ENCODE results near the gene CLVS2.

CLVS2 gene

GRCh38 chr6:123000244-123000770 is 4.3 kb downstream of the CLVS2 start:
- no peak for DNase-seq (ENCODE audit: low read depth)
- no peak for TF ChIP-seq CTCF (IDR thresholded peaks at IDR 0.05; ENCODE audit: control insufficient read depth, insufficient read depth, low read depth, low read length, missing control alignments)
- no peak overlapping the region for H3K4me3 ChIP-seq (ENCODE audit: control insufficient read depth, low read depth, low read length)

GRCh38 chr6:123001540-123001939 is 5.5 kb downstream of the CLVS2 start:
- H3K4me3 ChIP-seq (ENCODE audit: control insufficient read depth, low read depth, low read length), result no peak overlapping the region
- DNase-seq (ENCODE audit: low read depth), result no peak
- TF ChIP-seq CTCF (IDR thresholded peaks at IDR 0.05; ENCODE audit: control insufficient read depth, insufficient read depth, low read depth, low read length, missing control alignments), result no peak

DNA sequence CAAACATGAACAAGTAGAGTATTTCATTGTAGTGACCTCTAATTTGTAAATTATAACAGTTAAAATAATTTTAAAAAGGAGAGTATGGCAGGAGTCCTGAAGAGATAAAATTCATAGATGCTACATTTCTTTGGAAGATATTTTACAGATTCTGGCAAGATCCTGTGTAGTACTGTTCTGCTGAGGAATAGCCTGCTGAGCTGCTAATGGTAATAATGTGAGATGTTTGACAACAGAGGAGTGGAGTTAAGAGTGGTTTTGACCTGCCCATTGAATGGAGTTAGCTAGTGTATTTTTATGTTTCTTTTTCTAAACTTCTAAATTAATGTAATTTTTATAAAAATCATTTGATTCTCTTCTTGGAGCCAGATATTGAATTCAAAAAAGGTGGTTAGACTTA is 11.8 kb downstream of the CLVS2 start:
- H3K4me3 ChIP-seq (ENCODE audit: control insufficient read depth, low read depth, low read length), result no peak overlapping the region
- no peak for TF ChIP-seq CTCF (IDR thresholded peaks at IDR 0.05; ENCODE audit: control insufficient read depth, insufficient read depth, low read depth, low read length, missing control alignments)
- DNase-seq (ENCODE audit: low read depth), result no peak

GRCh38 chr6:123009059-123009458 is 13.0 kb downstream of the CLVS2 start:
- no peak for DNase-seq (ENCODE audit: low read depth)
- no peak overlapping the region for H3K4me3 ChIP-seq (ENCODE audit: control insufficient read depth, low read depth, low read length)
- TF ChIP-seq CTCF (IDR thresholded peaks at IDR 0.05; ENCODE audit: control insufficient read depth, insufficient read depth, low read depth, low read length, missing control alignments), result no peak

DNA sequence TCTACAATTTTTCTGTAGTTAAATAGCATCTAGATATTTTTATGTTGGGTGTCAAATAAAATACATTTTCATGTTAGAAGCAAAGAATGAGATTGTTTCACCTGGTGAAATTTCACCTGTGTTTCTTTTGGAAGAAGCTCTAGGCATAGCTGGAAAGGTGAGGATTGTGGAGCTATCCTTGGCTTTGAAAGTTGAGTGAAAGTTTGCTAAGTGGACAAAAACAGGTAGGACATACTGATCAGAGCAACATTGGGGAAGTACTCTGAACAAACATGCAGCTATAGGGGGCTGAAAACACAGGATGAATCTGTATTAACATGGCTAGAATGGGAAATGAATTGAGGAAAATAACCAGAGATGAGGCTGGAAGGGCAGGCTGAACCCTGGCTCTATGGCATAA is 18.8 kb downstream of the CLVS2 start:
- no peak for DNase-seq (ENCODE audit: low read depth)
- H3K4me3 ChIP-seq (ENCODE audit: control insufficient read depth, low read depth, low read length), result no peak overlapping the region
- TF ChIP-seq CTCF (IDR thresholded peaks at IDR 0.05; ENCODE audit: control insufficient read depth, insufficient read depth, low read depth, low read length, missing control alignments), result no peak

- no peak for TF ChIP-seq CTCF (IDR thresholded peaks at IDR 0.05; ENCODE audit: control insufficient read depth, insufficient read depth, low read depth, low read length, missing control alignments)
- DNase-seq (ENCODE audit: low read depth), result no peak
- H3K4me3 ChIP-seq (ENCODE audit: control insufficient read depth, low read depth, low read length), result no peak overlapping the region
Measured at GRCh38 chr6:123016431-123017103, 20.5 kb downstream of the CLVS2 start.
